ENCODE results near the gene ELP4. TPM values are rescaled to one million over a fixed set of nuclear protein-coding genes. Genes with fewer than 3 reads are reported as not detected.
"Not testable (repeated sequence)": the region's sequence is repeated elsewhere in the genome, so short reads cannot be mapped to it uniquely, and the experiment has no call there.

The ELP4 gene
- total and polyA plus RNA-seq, 3 donors from 2014 or later, result 28.0 to 29.7 (median 29.1) TPM

GRCh38 chr11:31492320-31492913, 17.1 kb upstream of the ELP4 start:
- Histone ChIP-seq H3K4me3 (no peak overlapping the region), H3K36me3 (ENCODE audit: low read depth, missing control alignments) (no peaks in the 10 kb centered on the region), H3K9me3 (no peaks in the 10 kb centered on the region), H3K27me3 (no peaks in the 10 kb centered on the region), H3K27ac (no peak overlapping the region), H3K4me1 (peaks cover 3% of the 10 kb centered on the region)
- WGBS, 2 donors, result 72 to 78% methylated on average over 2 of the region's 2 CpGs
- no peak for DNase-seq
- no peak for TF ChIP-seq POLR2A (IDR thresholded peaks at IDR 0.05)
- TF ChIP-seq CTCF (IDR thresholded peaks at IDR 0.05), result no peak
- intact Hi-C loops (cut with DNase I; ENCODE audit: low total_unique reads), result loop anchor here (5.0 kb wide), 1 partner anchor 380 kb away; no protein-coding TSS in a partner anchor

- TF ChIP-seq POLR2A (IDR thresholded peaks at IDR 0.05) (no peak), CTCF (IDR thresholded peaks at IDR 0.05) (no peak)
- Histone ChIP-seq H3K4me1 (peaks cover 3% of the 10 kb centered on the region), H3K36me3 (ENCODE audit: low read depth, missing control alignments) (no peaks in the 10 kb centered on the region), H3K9me3 (no peaks in the 10 kb centered on the region), H3K4me3 (no peak overlapping the region), H3K27ac (no peak overlapping the region), H3K27me3 (no peaks in the 10 kb centered on the region)
- whole genome bisulfite sequencing, 2 donors, result 95 to 100% methylated on average over 4 of the region's 4 CpGs
- intact Hi-C loops (cut with DNase I; ENCODE audit: low total_unique reads), result loop anchor here (5.0 kb wide), 1 partner anchor 379 kb away; no protein-coding TSS in a partner anchor
- no peak for DNase-seq
Measured at GRCh38 chr11:31493235-31493634, 16.3 kb upstream of the ELP4 start.

- DNase-seq; H3K4me3 ChIP-seq; H3K36me3 ChIP-seq (ENCODE audit: low read depth, missing control alignments); H3K27ac ChIP-seq; H3K9me3 ChIP-seq; H3K27me3 ChIP-seq; H3K4me1 ChIP-seq: not testable (repeated sequence)
- intact Hi-C loops (cut with DNase I; ENCODE audit: low total_unique reads), result loop anchor here (5.0 kb wide), 1 partner anchor 379 kb away; no protein-coding TSS in a partner anchor
- 99 to 100% methylated on average over 3 to 4 of the region's 4 CpGs for WGBS, 2 donors
Measured at GRCh38 chr11:31493762-31494161, 15.8 kb upstream of the ELP4 start.

GRCh38 chr11:31499576-31500178, 9.9 kb upstream of the ELP4 start:
- H3K27ac ChIP-seq, result no peak overlapping the region
- H3K27me3 ChIP-seq, result no peaks in the 10 kb centered on the region
- DNase-seq, result no peak
- intact Hi-C loops (cut with DNase I; ENCODE audit: low total_unique reads), result no loop called here
- no peak overlapping the region for H3K4me3 ChIP-seq
- no peaks in the 10 kb centered on the region for H3K36me3 ChIP-seq (ENCODE audit: low read depth, missing control alignments)
- H3K4me1 ChIP-seq, result no peaks in the 10 kb centered on the region
- no peak for TF ChIP-seq POLR2A (IDR thresholded peaks at IDR 0.05)
- TF ChIP-seq CTCF (IDR thresholded peaks at IDR 0.05), result no peak
- 81 to 84% methylated on average over 3 of the region's 3 CpGs for WGBS, 2 donors
- H3K9me3 ChIP-seq, result no peaks in the 10 kb centered on the region

GRCh38 chr11:31500560-31500959, 9.0 kb upstream of the ELP4 start:
- H3K27me3 ChIP-seq, result no peaks in the 10 kb centered on the region
- intact Hi-C loops (cut with DNase I; ENCODE audit: low total_unique reads), result no loop called here
- no peak overlapping the region for H3K4me3 ChIP-seq
- DNase-seq, result no peak
- no peaks in the 10 kb centered on the region for H3K4me1 ChIP-seq
- no peak for TF ChIP-seq CTCF (IDR thresholded peaks at IDR 0.05)
- TF ChIP-seq POLR2A (IDR thresholded peaks at IDR 0.05), result no peak
- no peaks in the 10 kb centered on the region for H3K36me3 ChIP-seq (ENCODE audit: low read depth, missing control alignments)
- no peaks in the 10 kb centered on the region for H3K9me3 ChIP-seq
- WGBS, 2 donors, result 92 to 94% methylated on average over 2 of the region's 2 CpGs
- no peak overlapping the region for H3K27ac ChIP-seq
